Measurements from ENCODE around the gene POLR2E. TPM values are rescaled to one million over a fixed set of nuclear protein-coding genes. Genes with fewer than 3 reads are reported as not detected.

POLR2E gene
- total and polyA plus RNA-seq, 10 of the 15 experiments (the other 5 are each of a cell fraction or from before 2014, with no cell fraction given), result 4.0 to 487 (median 200) TPM

- TF ChIP-seq TCF3 (IDR thresholded peaks at IDR 0.05; ENCODE audit: borderline replicate concordance, insufficient read depth, low read depth, low read length) (no peak), BCLAF1 (IDR thresholded peaks at IDR 0.05) (no peak), HSF1 (IDR thresholded peaks at IDR 0.05; ENCODE audit: low read depth, low read length) (no peak), BCL11A (IDR thresholded peaks at IDR 0.05; ENCODE audit: low read depth, low read length) (no peak), SIN3A (IDR thresholded peaks at IDR 0.05; ENCODE audit: low read depth, low read length) (no peak), MYC (IDR thresholded peaks at IDR 0.05; ENCODE audit: insufficient read depth, insufficient read length, insufficient replicate concordance, low read length, severe bottlenecking) (no peak), ZNF384 (IDR thresholded peaks at IDR 0.05; ENCODE audit: borderline replicate concordance, low read depth, low read length) (no peak), NFYB (IDR thresholded peaks at IDR 0.05; ENCODE audit: insufficient read depth, low read depth, low read length) (no peak)
Observed at GRCh38 chr19:1128106-1128505, 32.9 kb upstream of the POLR2E start (continued).

Measured in GM12878 (cell line).